Breast epithelium (tissue), 3 donors: Measurements from ENCODE around the gene KBTBD7.

Source experiments
- POLR2A ChIP-seq: fragments of 450-650 bp; IDR thresholded peaks from one replicate; pipeline ENCODE4 v1.6.1; 2016; ENCODE audit warnings: antibody characterized with exemption, mild to moderate bottlenecking, moderate library complexity
- TF ChIP-seq, protein P1 (sequence below), 3 donors: fragments of 450-650 bp; IDR thresholded peaks; one replicate each; pipeline ENCODE4 v1.5.1; 2016 to 2017; ENCODE audit warnings: antibody characterized with exemption in 3 of 3, mild to moderate bottlenecking in 3 of 3, moderate library complexity in 3 of 3

DNA sequence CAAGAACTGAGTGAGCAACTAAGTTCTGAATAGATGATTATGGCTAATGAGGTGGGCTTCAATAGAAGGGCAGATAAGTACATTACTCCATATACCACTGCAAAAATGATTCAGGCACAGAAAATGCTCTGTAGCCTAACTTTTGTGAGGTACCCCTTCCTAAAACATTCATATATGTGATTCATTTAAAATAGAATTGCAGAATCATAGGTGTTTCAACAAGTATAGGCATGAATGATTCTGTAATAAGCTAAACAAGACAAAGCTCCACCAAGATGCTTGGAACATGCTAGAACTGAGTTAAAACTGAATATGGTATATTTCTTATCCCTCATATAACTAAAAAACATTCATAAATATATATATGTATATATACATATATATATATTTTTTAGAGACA lies 12.1 kb downstream of the KBTBD7 start:
- TF ChIP-seq, protein P1, sequence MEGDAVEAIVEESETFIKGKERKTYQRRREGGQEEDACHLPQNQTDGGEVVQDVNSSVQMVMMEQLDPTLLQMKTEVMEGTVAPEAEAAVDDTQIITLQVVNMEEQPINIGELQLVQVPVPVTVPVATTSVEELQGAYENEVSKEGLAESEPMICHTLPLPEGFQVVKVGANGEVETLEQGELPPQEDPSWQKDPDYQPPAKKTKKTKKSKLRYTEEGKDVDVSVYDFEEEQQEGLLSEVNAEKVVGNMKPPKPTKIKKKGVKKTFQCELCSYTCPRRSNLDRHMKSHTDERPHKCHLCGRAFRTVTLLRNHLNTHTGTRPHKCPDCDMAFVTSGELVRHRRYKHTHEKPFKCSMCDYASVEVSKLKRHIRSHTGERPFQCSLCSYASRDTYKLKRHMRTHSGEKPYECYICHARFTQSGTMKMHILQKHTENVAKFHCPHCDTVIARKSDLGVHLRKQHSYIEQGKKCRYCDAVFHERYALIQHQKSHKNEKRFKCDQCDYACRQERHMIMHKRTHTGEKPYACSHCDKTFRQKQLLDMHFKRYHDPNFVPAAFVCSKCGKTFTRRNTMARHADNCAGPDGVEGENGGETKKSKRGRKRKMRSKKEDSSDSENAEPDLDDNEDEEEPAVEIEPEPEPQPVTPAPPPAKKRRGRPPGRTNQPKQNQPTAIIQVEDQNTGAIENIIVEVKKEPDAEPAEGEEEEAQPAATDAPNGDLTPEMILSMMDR (IDR thresholded peaks at IDR 0.05), result no peak
- no peak for TF ChIP-seq POLR2A
